BE2C (cell line): ENCODE results near the gene PRICKLE2.

ENCODE experiments used
- DNase-seq: peaks from one replicate; pipeline ENCODE4 v3.0.0-alpha.2; 2020
- H3K27me3 ChIP-seq: fragments of 250-450 bp; sonication (Bioruptor Pico); 2 replicates; pipeline ENCODE4 v1.5.1; 2020; ENCODE audit warnings: mild to moderate bottlenecking
- H3K36me3 ChIP-seq: fragments of 250-450 bp; sonication (Bioruptor Pico); 2 replicates; pipeline ENCODE4 v1.5.1; 2020; ENCODE audit warnings: mild to moderate bottlenecking
- H3K4me1 ChIP-seq: fragments of 250-450 bp; sonication (Bioruptor Pico); 2 replicates; pipeline ENCODE4 v1.5.1; 2020
- H3K4me3 ChIP-seq: 2 replicates; pipeline ENCODE4 v1.5.1; 2011; ENCODE audit warnings: low read depth, low read length
- H3K9me3 ChIP-seq: fragments of 250-450 bp; sonication (Bioruptor Pico); 2 replicates; pipeline ENCODE4 v1.5.1; 2020
- TF ChIP-seq, protein P1 (sequence below): IDR thresholded peaks from 2 replicates; pipeline ENCODE4 v1.5.1; 2012; ENCODE audit warnings: mild to moderate bottlenecking, low read depth, low read length

The PRICKLE2 gene

DNA sequence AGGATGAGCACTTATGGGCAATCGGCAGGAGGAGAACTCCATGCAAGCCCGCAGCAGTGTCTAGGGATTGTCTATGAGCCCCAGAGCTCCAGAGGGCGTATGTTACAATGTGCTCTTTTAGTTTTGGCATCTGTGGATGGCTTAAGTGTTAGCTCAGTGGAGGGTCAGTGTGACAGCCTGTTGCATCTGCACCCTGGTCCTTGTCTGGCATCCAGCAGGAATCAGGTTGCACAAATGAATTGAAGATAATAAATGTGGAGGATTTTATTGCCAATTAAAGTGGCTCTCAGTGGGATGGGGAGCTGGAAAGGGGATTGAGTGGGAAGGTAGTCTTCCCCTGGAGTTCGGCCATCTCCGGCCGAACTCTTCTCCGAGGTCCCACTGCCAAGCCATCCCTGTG, 11.8 kb upstream of the PRICKLE2 start:
- Histone ChIP-seq H3K36me3 (no peaks in the 10 kb centered on the region), H3K9me3 (no peaks in the 10 kb centered on the region), H3K27me3 (no peaks in the 10 kb centered on the region), H3K4me1 (no peaks in the 10 kb centered on the region), H3K4me3 (no peak overlapping the region)
- no peak for DNase-seq
- TF ChIP-seq, protein P1, sequence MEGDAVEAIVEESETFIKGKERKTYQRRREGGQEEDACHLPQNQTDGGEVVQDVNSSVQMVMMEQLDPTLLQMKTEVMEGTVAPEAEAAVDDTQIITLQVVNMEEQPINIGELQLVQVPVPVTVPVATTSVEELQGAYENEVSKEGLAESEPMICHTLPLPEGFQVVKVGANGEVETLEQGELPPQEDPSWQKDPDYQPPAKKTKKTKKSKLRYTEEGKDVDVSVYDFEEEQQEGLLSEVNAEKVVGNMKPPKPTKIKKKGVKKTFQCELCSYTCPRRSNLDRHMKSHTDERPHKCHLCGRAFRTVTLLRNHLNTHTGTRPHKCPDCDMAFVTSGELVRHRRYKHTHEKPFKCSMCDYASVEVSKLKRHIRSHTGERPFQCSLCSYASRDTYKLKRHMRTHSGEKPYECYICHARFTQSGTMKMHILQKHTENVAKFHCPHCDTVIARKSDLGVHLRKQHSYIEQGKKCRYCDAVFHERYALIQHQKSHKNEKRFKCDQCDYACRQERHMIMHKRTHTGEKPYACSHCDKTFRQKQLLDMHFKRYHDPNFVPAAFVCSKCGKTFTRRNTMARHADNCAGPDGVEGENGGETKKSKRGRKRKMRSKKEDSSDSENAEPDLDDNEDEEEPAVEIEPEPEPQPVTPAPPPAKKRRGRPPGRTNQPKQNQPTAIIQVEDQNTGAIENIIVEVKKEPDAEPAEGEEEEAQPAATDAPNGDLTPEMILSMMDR, result no peak

DNA sequence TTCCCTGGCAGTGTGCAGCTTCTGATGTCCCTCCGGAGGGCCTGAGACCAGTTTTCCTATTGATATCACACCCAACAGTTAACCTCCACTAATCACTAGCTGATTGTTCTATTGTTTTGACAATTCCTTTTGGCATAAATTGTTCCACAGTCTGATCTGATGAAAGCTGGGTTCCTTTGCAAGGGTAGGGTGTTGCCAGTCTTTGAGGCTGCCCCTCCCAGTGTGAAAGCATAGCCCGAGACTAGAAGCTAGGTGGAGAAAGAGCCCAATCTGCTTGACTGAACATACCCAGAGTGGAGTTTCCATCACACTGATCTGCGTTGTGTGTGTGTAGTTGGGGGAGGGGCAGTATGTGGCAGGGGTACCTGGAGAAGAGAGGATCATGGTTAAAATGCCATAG, 10.3 kb upstream of the PRICKLE2 start:
- Histone ChIP-seq H3K9me3 (no peaks in the 10 kb centered on the region), H3K27me3 (no peaks in the 10 kb centered on the region)
- TF ChIP-seq, protein P1, result no peak

DNA sequence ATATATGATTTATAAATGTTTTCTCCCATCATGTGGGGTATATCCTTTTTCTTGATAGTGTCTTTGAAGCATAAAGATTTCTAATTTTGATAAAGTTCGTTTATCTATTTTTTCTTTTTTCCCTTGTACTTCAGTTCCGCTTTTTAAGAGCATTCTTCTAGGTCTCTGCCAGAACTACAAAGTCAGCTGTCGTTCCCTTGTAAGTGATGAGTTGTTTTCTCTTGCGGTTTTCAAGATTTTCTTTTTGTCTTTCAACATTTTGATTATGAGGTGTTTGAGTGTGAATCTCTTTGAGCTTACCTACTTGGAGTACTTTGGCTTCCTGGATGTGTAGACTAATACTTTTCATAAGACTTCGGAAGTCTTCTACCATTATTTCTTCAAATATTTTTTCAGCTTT, 9.3 kb upstream of the PRICKLE2 start:
- H3K4me3 ChIP-seq, result no peak overlapping the region
- DNase-seq, result no peak
- no peaks in the 10 kb centered on the region for H3K4me1 ChIP-seq
- H3K27me3 ChIP-seq, result no peaks in the 10 kb centered on the region
- no peaks in the 10 kb centered on the region for H3K9me3 ChIP-seq
- H3K36me3 ChIP-seq, result no peaks in the 10 kb centered on the region
- TF ChIP-seq, protein P1, result no peak

More for the DNA sequence above, 10.3 kb upstream of the PRICKLE2 start:
- Histone ChIP-seq H3K4me1 (no peaks in the 10 kb centered on the region), H3K4me3 (no peak overlapping the region), H3K36me3 (no peaks in the 10 kb centered on the region)
- DNase-seq, result no peak

DNA sequence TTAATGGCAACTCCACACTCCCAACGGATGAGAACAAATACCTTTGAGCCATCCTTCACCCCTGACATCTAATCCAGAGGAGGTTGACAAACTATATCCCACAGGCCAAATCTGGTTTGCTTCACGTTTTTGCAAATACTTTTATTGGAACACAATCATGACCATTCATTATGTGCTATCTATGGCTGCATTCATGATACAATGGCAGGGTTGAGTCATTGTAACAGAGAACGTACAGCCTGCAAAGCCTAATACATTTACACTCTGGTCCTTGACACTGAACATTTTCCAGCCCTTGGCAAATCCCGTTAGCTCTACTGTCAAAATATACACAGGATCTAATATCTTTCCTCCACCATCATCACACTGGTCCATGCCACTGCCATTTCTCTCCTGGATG, 7.6 kb upstream of the PRICKLE2 start:
- Histone ChIP-seq H3K27me3 (no peaks in the 10 kb centered on the region), H3K36me3 (no peaks in the 10 kb centered on the region), H3K4me1 (no peaks in the 10 kb centered on the region), H3K4me3 (no peak overlapping the region), H3K9me3 (no peaks in the 10 kb centered on the region)
- no peak for DNase-seq
- TF ChIP-seq, protein P1, result no peak

DNA sequence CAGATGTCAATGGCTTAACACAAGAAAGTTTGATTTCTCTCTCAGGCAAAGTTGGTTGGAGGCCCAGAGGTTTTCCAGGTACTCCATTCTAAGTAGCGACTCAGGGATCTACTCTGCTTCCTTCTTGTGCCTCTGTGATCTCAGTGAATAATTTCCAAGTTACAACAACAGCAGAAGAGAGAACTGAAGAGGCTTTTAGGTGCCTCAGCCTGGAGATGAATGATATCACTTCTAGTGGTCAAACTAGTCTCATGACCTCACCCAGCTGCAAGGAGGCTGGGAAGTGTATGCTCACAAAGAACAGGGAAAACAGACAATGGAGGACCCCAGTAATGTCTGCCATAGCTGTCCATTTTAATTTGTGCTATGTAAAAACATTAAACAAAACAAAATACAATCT, 4.6 kb upstream of the PRICKLE2 start:
- no peak for DNase-seq
- Histone ChIP-seq H3K4me1 (no peaks in the 10 kb centered on the region), H3K36me3 (no peaks in the 10 kb centered on the region), H3K4me3 (no peak overlapping the region), H3K9me3 (no peaks in the 10 kb centered on the region), H3K27me3 (no peaks in the 10 kb centered on the region)
- TF ChIP-seq, protein P1, result no peak

DNA sequence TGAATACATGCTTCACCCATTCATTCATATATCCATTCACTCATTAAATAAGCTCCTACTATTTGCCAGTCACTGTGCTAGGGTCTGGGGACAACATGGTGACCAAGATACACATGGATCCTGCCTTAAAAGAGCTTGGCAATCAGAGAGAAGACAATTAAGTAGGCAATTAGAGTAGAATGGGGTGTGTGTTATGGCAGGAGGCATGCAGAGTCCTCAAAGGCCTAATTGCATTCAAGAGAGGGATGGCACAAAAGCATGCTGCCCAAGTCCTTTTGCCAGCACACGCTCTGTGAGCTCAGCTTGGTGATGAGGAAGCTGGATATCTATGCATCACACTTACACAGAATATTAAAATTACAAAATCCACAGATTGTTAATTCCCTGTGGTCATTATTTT, 2.8 kb upstream of the PRICKLE2 start:
- Histone ChIP-seq H3K4me1 (no peaks in the 10 kb centered on the region), H3K4me3 (no peak overlapping the region), H3K27me3 (no peaks in the 10 kb centered on the region), H3K9me3 (no peaks in the 10 kb centered on the region), H3K36me3 (no peaks in the 10 kb centered on the region)
- TF ChIP-seq, protein P1, result no peak
- no peak for DNase-seq
